ENCODE results near the gene GALNT16.
"Not testable (repeated sequence)": the region's sequence is repeated elsewhere in the genome, so short reads cannot be mapped to it uniquely, and the experiment has no call there.

The GALNT16 gene

DNA sequence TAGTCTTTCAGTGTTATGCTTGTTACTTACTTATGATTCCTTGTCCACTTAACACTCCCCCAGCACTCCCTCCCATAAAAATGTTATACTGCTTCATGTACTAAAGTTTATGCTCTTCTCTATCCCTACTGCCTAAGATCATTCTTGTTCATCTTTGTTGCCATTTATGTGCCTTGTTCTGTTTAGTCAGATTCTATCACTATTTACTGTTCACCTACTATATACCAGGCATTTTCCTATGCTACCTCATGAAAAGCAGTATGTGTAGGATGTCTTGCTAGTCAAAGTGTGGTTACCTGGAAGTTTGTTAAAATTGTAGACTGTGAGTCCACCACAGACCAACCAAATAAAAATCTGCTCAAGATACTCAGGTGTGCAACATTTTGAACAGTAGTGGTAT is 114.3 kb downstream of the GALNT16 start:
- Mint-ChIP-seq H3K27ac (no peak overlapping the region), H3K4me1 (peaks cover 5 to 17% of the 10 kb centered on the region in 2 donors), H3K4me3 (no peak overlapping the region), H3K27me3 (no peaks in the 10 kb centered on the region), H3K9me3 (peaks cover 5 to 10% of the 10 kb centered on the region in 2 donors), H3K36me3 (peaks cover 47 to 50% of the 10 kb centered on the region in 2 donors)
- no peak for ATAC-seq (replicated peaks)
- DNase-seq, result no peak

DNA sequence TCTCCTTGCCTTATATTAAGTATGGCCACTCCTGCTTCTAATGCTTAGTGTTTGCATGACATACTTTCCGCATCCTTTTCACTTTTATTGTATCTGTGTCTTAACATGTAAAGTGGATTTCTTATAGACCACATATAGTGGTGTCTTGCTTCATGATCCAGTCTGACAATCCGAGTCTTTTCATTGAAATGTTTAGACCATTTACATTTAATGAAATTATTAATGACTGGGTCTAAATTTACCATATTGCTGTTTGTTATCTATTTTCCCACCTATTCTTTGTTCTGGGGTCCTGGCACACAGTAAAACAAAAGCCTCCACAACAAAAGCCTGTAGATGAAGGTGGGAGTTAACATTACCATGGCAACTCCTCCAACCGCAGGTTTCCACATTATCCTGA is 115.2 kb downstream of the GALNT16 start:
- Mint-ChIP-seq H3K9me3 (peaks cover 5 to 10% of the 10 kb centered on the region in 2 donors), H3K4me1 (peaks cover 5 to 17% of the 10 kb centered on the region in 2 donors), H3K27ac (no peak overlapping the region), H3K36me3 (peaks cover 54 to 56% of the 10 kb centered on the region in 2 donors), H3K4me3 (no peak overlapping the region), H3K27me3 (no peaks in the 10 kb centered on the region)
- ATAC-seq (replicated peaks) (no peak), DNase-seq (no peak)

DNA sequence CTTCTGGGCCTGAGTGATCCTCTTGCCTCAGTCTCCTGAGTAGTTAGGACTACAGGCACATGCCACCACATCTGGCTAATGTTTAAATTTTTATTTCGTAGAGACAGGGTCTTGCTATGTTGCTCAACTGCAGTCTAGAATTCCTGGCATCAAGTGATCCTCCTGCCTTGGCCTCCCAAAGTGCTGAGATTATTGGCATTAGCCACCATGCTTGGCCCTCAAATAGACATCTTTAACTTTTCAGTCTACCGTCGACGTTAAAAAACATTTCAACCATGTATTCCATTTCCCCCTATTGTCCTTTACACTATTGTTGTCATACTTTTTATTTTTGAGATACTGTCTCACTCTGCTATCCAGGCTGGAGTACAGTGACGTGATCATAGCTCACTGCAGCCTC is 115.8 kb downstream of the GALNT16 start:
- Mint-ChIP-seq H3K4me1 (peaks cover 5 to 17% of the 10 kb centered on the region in 2 donors), H3K27me3 (no peaks in the 10 kb centered on the region), H3K36me3 (peaks cover 59% of the 10 kb centered on the region in 2 donors), H3K9me3 (peaks cover 5 to 10% of the 10 kb centered on the region in 2 donors), H3K4me3 (no peak overlapping the region), H3K27ac (peak overlapping the region; percentile 20)
- no peak for ATAC-seq (replicated peaks)
- DNase-seq, result no peak

DNA sequence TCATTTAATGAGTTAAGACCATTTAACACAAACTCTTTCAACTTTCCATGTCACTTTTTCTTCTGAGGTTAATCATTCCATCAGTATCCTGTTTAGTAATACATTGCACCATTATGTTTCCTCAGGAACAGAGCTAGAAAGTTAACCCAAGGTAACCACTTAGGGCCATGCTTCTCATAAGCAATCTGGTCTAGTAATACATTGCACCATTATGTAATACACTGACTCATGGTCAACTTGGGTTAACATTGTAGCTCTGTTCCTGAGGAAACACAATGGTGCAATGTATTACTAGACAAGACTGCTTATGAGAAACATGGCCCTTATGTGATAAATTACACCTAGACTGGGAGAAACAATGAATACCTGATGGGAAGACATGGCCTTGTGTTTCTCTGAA is 116.5 kb downstream of the GALNT16 start:
- Mint-ChIP-seq H3K27ac (no peak overlapping the region), H3K36me3 (peaks cover 59% of the 10 kb centered on the region in 2 donors), H3K27me3 (no peaks in the 10 kb centered on the region), H3K4me3 (no peak overlapping the region), H3K4me1 (peaks cover 5 to 17% of the 10 kb centered on the region in 2 donors), H3K9me3 (peaks cover 5 to 10% of the 10 kb centered on the region in 2 donors)
- ATAC-seq (replicated peaks) (no peak), DNase-seq (no peak)

DNA sequence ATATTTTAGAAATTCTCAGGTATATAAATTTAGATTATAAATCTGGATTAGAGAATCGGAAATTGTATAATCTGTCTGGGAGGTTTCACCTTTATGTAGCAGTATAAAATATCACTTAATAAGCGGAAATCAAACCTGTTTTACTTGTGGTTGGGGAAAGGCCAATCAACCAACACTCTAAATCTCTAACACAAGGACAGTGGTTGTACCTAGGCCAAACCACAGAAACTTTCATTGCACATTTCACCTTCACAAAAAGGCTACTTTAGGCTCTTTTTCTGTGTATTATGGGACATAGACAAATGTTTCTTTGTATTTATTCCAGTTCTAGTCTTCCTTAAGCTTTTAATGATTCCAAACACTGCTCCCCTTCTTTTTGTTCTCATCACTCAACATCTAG is 118.3 kb downstream of the GALNT16 start:
- Mint-ChIP-seq H3K4me3 (no peak overlapping the region), H3K36me3 (peaks cover 47 to 54% of the 10 kb centered on the region in 2 donors), H3K9me3 (peaks cover 5 to 10% of the 10 kb centered on the region in 2 donors), H3K27ac (no peak overlapping the region), H3K4me1 (peaks cover 5 to 17% of the 10 kb centered on the region in 2 donors), H3K27me3 (no peaks in the 10 kb centered on the region)
- DNase-seq, result no peak
- no peak for ATAC-seq (replicated peaks)

DNA sequence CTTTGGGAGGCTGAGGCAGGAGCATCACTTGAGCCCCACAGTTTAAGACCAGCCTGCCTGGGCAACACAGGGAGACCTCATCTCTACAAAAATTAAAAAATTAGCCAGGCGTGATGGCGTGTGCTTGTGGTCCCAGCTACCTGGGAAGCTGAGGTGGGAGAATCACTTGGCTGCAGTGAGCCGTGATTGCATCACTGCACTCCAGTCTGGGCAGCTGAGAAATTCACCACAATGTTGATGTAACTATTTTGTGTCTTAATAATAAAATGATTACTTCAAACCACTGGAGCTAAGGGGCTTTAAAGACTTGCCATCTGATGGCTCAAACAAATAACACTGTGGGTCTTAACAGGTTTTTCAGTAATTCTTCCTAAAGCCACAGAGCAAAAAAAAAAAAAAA is 127.4 kb downstream of the GALNT16 start:
- Mint-ChIP-seq H3K27me3 (no peaks in the 10 kb centered on the region), H3K9me3 (no peaks in the 10 kb centered on the region), H3K4me3 (no peak overlapping the region), H3K27ac (no peak overlapping the region), H3K4me1 (peaks cover 15 to 46% of the 10 kb centered on the region in 2 donors), H3K36me3 (peaks cover 43 to 54% of the 10 kb centered on the region in 2 donors)
- ATAC-seq (replicated peaks) (no peak), DNase-seq (no peak)

DNA sequence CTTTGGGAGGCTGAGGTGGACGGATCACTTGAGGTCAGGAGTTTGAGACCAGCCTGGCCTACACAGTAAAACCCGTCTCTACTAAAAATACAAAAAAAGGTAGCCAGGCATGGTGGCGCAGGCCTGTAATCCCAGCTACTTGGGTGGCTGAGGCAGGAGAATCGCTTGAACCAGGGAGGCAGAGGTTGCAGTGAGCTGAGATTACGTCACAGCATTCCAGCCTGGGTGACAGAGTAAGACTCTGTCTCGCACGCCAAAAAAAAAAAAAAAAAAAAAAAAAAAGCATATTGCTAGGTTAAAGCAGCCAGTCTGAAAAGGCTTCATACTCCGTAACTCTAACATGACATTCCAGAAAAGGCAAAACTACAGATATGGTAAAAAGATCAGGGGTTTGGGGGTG is 131.4 kb downstream of the GALNT16 start:
- not testable (repeated sequence) for H3K27me3 Mint-ChIP-seq; H3K9me3 Mint-ChIP-seq; DNase-seq; H3K27ac Mint-ChIP-seq; ATAC-seq (replicated peaks)
- H3K4me3 Mint-ChIP-seq, result peak overlapping the region in 1 of 2 donors; percentile 14
- peaks cover 26 to 58% of the 10 kb centered on the region in 2 donors for H3K4me1 Mint-ChIP-seq
- peaks cover 52 to 63% of the 10 kb centered on the region in 2 donors for H3K36me3 Mint-ChIP-seq

DNA sequence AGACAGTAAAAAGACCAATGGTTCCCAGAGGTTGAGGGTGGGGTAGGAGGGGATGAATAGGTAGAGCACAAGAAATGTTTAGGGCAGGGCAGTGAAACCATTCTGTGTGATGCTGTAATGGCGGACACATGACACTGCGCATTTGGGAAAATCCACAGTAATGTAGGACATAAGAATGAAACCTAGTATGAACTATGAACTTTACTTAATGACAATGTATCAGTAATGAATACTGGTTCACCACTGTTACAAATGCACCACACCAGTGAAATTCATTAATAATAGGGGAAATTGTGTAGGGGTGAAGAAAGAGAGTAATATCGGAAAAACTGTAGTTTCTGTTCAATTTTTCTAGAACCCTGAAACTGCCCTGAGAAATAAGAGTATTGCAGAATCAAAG is 132.5 kb downstream of the GALNT16 start:
- DNase-seq, result no peak
- H3K36me3 Mint-ChIP-seq, result peaks cover 49 to 63% of the 10 kb centered on the region in 2 donors
- no peaks in the 10 kb centered on the region for H3K9me3 Mint-ChIP-seq
- H3K27ac Mint-ChIP-seq, result peak overlapping the region; percentile 65
- H3K4me1 Mint-ChIP-seq, result peaks cover 26 to 58% of the 10 kb centered on the region in 2 donors
- H3K4me3 Mint-ChIP-seq, result peak overlapping the region; percentile 21 to 71
- no peaks in the 10 kb centered on the region for H3K27me3 Mint-ChIP-seq
- ATAC-seq (replicated peaks), result peak; percentile 65 to 71

DNA sequence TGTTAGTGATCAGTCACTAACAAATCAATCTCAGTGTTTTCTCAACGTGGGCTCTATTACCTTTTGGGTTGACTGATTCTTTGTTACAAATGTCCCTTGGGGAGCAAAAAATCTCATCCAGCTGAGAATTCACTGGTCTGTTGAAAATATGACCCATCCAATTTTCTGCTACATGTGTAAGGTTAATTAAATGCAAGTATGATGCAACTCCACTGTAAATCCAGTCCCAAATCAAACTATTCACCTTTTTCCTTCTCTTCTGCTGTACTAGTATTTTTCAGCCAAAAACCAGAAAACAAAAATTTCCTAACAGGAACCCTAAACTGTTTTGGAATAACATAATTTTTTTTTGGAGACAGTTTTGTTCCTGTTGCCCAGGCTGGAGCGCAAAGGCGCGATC is 136.0 kb downstream of the GALNT16 start:
- H3K27me3 Mint-ChIP-seq, result no peaks in the 10 kb centered on the region
- H3K4me1 Mint-ChIP-seq, result peaks cover 32 to 57% of the 10 kb centered on the region in 2 donors
- H3K9me3 Mint-ChIP-seq, result no peaks in the 10 kb centered on the region
- H3K27ac Mint-ChIP-seq, result no peak overlapping the region
- H3K36me3 Mint-ChIP-seq, result peaks cover 37 to 60% of the 10 kb centered on the region in 2 donors
- DNase-seq (no peak), ATAC-seq (replicated peaks) (no peak)
- H3K4me3 Mint-ChIP-seq, result no peak overlapping the region

DNA sequence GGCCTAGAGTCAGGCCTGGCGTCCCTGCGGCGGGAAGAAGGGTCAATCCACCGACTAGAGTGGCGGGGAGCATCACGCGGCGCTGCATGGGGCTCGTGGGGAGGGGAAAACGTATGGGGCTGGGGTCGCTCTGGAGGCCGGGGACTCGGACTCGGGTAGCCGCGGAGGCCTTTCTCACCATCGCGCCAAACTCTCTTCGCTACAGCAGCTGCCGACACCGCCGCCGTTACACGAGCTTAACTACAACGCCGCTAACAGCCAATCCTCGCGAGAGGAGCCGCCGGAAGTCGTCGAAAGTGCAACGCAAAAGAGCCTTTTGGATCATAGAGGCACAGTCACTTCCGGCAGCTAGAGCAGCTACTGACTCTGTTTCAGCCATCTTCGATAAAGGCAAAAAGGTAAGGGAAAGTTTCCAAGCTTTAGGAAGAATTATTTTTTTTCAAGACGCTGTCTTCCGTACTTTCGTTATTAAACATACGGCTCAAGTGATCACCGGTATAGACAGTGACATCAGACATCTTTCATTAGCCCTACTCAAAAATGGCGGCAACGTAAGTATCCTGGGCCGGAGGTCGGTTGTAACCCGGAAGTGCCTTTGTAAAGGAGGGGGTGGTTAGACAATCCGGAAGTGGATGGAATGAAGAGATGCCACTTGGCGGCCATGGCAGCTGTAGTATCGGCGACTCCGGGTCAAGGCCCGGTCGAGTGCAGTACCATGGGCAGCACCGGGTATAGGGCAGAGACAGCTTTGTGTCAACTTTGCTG is 138.3 kb downstream of the GALNT16 start, which contains the start of the genes ERH and SLC39A9:
TSS of gene ERH (minus strand) at position 247 of the 765 bp plus-strand sequence. CDS start at position 181, 66 bp downstream.
TSS of gene SLC39A9 (plus strand) at position 640 of the 765 bp plus-strand sequence. CDS start 678 bp downstream, outside the sequence.
- Mint-ChIP-seq H3K4me1 (peaks cover 20 to 36% of the 10 kb centered on the region in 2 donors), H3K27me3 (no peaks in the 10 kb centered on the region), H3K27ac (peak within 1 kb of the TSS; percentile 100), H3K36me3 (peaks cover 25 to 41% of the 10 kb centered on the region in 2 donors), H3K4me3 (peak within 1 kb of the TSS; percentile 95 to 96), H3K9me3 (no peaks in the 10 kb centered on the region)
- DNase-seq (peak; percentile 91), ATAC-seq (replicated peaks) (peak; percentile 91 to 94)

DNA sequence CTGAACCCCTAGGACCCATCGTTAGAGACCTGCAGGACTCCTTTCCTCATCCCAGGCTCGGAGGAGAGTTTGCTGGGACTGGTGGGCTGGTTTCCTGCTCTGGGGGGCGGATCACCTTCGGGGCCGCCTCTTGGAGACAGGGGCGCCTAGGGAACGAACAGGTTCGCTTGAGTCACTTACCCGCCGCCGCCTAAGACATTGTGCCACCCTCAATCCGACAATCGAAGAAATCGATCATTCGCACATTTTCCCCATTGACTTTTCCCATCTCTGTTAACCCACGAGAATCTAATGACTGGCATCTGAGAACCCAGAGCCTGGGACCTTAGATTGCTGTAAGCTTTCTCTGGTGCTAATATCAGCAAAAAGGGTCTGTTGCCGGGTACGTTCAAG is 138.9 kb downstream of the GALNT16 start:
- no peak for DNase-seq
- no peaks in the 10 kb centered on the region for H3K27me3 Mint-ChIP-seq
- ATAC-seq (replicated peaks), result peak; percentile 28
- no peaks in the 10 kb centered on the region for H3K9me3 Mint-ChIP-seq
- H3K27ac Mint-ChIP-seq, result peak overlapping the region; percentile 100
- peaks cover 25 to 40% of the 10 kb centered on the region in 2 donors for H3K36me3 Mint-ChIP-seq
- H3K4me3 Mint-ChIP-seq, result peak overlapping the region; percentile 95 to 96
- H3K4me1 Mint-ChIP-seq, result peaks cover 16 to 31% of the 10 kb centered on the region in 2 donors

DNA sequence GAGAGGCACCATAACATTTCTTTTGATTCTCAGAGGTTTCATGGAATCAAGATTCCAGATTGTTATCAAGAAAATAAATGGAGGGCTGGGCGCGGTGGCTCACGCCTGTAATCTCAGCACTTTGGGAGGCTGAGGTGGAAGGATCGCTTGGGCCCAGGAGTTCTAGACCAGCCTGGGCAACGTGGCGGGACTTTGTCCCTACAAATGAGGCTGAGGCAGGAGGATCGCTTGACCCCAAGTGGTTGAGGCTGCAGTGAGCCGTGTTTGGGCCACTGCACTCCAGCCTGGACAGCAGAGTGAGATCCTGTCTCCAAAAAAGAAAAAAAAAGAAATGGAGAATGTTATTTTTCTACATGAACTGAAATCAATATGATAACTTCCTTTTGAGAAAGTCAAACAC is 139.8 kb downstream of the GALNT16 start:
- Mint-ChIP-seq H3K9me3 (peaks cover 3% of the 10 kb centered on the region in 2 donors), H3K4me1 (peaks cover 18 to 31% of the 10 kb centered on the region in 2 donors), H3K27ac (no peak overlapping the region), H3K27me3 (no peaks in the 10 kb centered on the region), H3K36me3 (peaks cover 28 to 47% of the 10 kb centered on the region in 2 donors), H3K4me3 (peak overlapping the region; percentile 95 to 96)
- no peak for DNase-seq
- no peak for ATAC-seq (replicated peaks)

DNA sequence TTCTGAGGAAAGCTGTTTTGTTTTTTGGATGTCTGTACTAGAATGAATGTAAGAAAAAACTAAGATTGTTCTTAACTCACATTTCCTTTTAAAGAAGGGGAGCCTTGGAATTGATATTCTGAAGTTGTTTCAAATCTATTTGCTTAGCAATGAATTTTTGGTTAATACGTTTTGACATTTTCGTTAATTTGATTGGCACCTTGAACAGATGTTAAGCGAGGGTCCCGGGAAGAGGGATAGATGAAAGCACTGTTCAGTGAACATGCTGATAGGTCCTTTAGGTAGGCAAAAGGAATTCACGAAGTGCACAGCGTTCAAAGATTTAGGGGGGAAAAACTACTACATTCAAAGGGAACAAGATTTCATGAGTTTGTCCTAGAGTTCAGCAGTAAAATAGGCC is 140.2 kb downstream of the GALNT16 start:
- H3K27me3 Mint-ChIP-seq, result no peaks in the 10 kb centered on the region
- ATAC-seq (replicated peaks) (no peak), DNase-seq (no peak)
- peaks cover 5% of the 10 kb centered on the region in 2 donors for H3K9me3 Mint-ChIP-seq
- H3K36me3 Mint-ChIP-seq, result peaks cover 29 to 46% of the 10 kb centered on the region in 2 donors
- H3K27ac Mint-ChIP-seq, result no peak overlapping the region
- peak overlapping the region; percentile 95 to 96 for H3K4me3 Mint-ChIP-seq
- peaks cover 19 to 30% of the 10 kb centered on the region in 2 donors for H3K4me1 Mint-ChIP-seq

DNA sequence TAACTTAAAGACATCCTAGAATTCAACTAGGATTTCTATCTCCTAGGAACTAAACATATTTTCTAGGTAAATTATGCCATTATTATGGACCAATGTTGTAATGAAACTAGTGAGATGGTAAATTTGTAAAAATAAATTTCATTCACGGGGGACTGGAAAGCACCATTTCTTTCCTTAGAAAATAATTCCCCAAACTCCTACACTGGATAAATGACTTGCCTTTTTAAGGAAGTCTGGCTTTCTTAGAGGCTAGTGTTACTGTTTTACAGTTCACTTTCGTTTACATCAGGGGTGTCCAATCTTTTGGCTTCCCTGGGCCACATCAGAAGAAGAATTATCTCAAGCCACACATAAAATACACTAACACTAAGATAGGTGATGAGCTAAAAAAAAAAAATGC is 141.9 kb downstream of the GALNT16 start:
- Mint-ChIP-seq H3K4me1 (peaks cover 12 to 23% of the 10 kb centered on the region in 2 donors), H3K36me3 (peaks cover 21 to 37% of the 10 kb centered on the region in 2 donors), H3K27me3 (no peaks in the 10 kb centered on the region), H3K27ac (no peak overlapping the region), H3K9me3 (peaks cover 5% of the 10 kb centered on the region in 2 donors), H3K4me3 (peak overlapping the region in 1 of 2 donors; percentile 35)
- DNase-seq (no peak), ATAC-seq (replicated peaks) (no peak)

DNA sequence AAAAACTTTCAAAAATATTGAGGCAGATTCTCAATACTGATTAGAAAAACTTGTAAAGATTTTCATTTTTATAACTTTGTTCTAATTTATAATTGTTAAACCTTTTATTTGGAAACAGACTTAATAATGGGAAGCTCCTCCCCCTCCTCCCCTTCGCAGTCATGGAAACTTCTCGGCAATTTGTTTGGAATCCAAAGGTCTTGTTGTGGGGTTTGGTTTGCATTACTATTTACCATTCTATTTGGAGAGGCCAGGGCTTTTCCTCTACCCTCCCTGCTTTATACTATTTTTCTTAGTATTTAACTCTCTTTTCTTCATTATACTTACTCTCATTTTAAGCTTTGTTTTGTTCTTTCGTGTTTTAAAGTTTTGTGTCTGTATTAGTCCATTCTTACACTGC is 144.5 kb downstream of the GALNT16 start:
- no peak overlapping the region for H3K27ac Mint-ChIP-seq
- ATAC-seq (replicated peaks), result no peak
- no peaks in the 10 kb centered on the region for H3K27me3 Mint-ChIP-seq
- H3K4me1 Mint-ChIP-seq, result peaks cover 20 to 33% of the 10 kb centered on the region in 2 donors
- H3K36me3 Mint-ChIP-seq, result peaks cover 25 to 49% of the 10 kb centered on the region in 2 donors
- peaks cover 5% of the 10 kb centered on the region in 2 donors for H3K9me3 Mint-ChIP-seq
- no peak for DNase-seq
- H3K4me3 Mint-ChIP-seq, result no peak overlapping the region
